ENCODE data around the gene PTPN21. TPM values are rescaled to one million over a fixed set of nuclear protein-coding genes. Genes with fewer than 3 reads are reported as not detected.

The PTPN21 gene
- total and polyA plus RNA-seq, 2 donors (not counting 3 experiments of a cell fraction or from before 2014, with no cell fraction given): 9.2 to 16.1 TPM

DNA sequence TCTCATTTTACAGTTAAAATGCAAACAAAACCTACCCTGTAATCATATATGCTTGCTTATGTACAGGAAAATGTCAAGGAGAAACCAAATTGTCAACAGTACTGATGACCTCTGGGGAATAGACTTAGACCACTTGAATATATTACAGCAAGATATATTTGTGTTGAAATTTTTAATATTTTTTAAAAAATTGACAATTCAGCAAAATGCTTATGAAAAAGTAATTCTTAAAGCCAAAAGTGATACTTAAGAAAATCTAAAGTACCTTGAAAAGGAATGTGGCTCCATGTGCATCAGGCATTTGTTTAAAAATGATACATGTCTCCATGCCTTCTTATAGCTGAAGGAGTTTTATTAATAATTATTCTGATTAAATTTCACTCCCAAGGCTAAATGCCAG lies 49.2 kb downstream of the PTPN21 start:
- CTCF ChIA-PET: interaction anchor here (1.6 kb wide), 1 partner anchor 13 kb away, joined by 3 read pairs; no protein-coding TSS in a partner anchor
- Histone ChIP-seq H3K4me2 (ENCODE audit: insufficient read depth, low read length) (no peak overlapping the region), H3K36me3 (ENCODE audit: control insufficient read depth in 2 of 2, extremely low read depth in 1 of 2, insufficient read depth in 2 of 2, low read length in 2 of 2) (peaks cover 6 to 10% of the 10 kb centered on the region in 2 experiments), H3K9me3 (replicated peaks; ENCODE audit: control insufficient read depth, insufficient read depth, low read length) (no peaks in the 10 kb centered on the region), H4K20me1 (replicated peaks; ENCODE audit: control insufficient read depth, extremely low read depth, insufficient read depth, low read length) (no peaks in the 10 kb centered on the region), H2AFZ (ENCODE audit: low read depth, low read length) (no peak overlapping the region), H3K27ac (ENCODE audit: insufficient read depth, low read depth, low read length) (no peak overlapping the region), H3K9ac (replicated peaks; ENCODE audit: extremely low read depth, insufficient read depth, low read length) (no peak overlapping the region), H3K4me3 (replicated peaks in 1 of 3; ENCODE audit: insufficient read depth in 1 of 3, low read depth in 1 of 3, low read length in 3 of 3) (no peak overlapping the region), H3K79me2 (ENCODE audit: control insufficient read depth, insufficient read depth, low read length) (no peaks in the 10 kb centered on the region), H3K4me1 (ENCODE audit: control insufficient read depth, extremely low read depth, insufficient read depth, low read length) (no peaks in the 10 kb centered on the region), H3K9me1 (replicated peaks; ENCODE audit: control insufficient read depth, extremely low read depth, insufficient read depth, low read length) (no peaks in the 10 kb centered on the region), H3K27me3 (ENCODE audit: control insufficient read depth in 2 of 2, insufficient read depth in 2 of 2, low read length in 2 of 2) (no peaks in the 10 kb centered on the region)
- TF ChIP-seq, protein P1, sequence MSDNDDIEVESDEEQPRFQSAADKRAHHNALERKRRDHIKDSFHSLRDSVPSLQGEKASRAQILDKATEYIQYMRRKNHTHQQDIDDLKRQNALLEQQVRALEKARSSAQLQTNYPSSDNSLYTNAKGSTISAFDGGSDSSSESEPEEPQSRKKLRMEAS (IDR thresholded peaks at IDR 0.05; ENCODE audit: insufficient read depth, insufficient read length): no peak
- TF ChIP-seq CTCF (IDR thresholded peaks at IDR 0.05; ENCODE audit: extremely low read depth in 1 of 2, insufficient read depth in 1 of 2, low read depth in 1 of 2, low read length in 2 of 2) (no peak), JUN (IDR thresholded peaks at IDR 0.05; ENCODE audit: borderline replicate concordance, insufficient read depth, insufficient read length, low read depth) (no peak), GATA2 (IDR thresholded peaks at IDR 0.05; ENCODE audit: insufficient read depth, insufficient read length, low read depth, low read length) (no peak), MYC (IDR thresholded peaks at IDR 0.05; ENCODE audit: low read depth, low read length) (no peak), POLR2A (IDR thresholded peaks at IDR 0.05; ENCODE audit: low read depth, low read length) (no peak), FOS (IDR thresholded peaks at IDR 0.05; ENCODE audit: borderline replicate concordance, insufficient read depth, low read length) (no peak), EZH2 (IDR thresholded peaks at IDR 0.05; ENCODE audit: borderline replicate concordance, low read depth, low read length, severe bottlenecking) (no peak), POLR2AphosphoS5 (IDR thresholded peaks at IDR 0.05; ENCODE audit: insufficient read depth, low read depth, low read length) (no peak)
- FAIRE-seq: no peak
- DNase-seq (ENCODE audit: low read depth, low spot score): no peak
- intact Hi-C loops (cut with micrococcal nuclease): no loop called here
- POLR2A ChIA-PET: no interaction called here
- dilution Hi-C loops (cut with MboI; ENCODE audit: extremely low pct_ligation_motif_present, low sequenced_read_pairs): no loop called here
- BruUV-seq (replicated peaks): no TSS peak

Data from endothelial cell of umbilical vein (primary cell).